Astrocyte (in vitro differentiated cells and primary cell): Measurements from ENCODE around the gene UBR4. TPM values are rescaled to one million over a fixed set of nuclear protein-coding genes. Genes with fewer than 3 reads are reported as not detected.

Experiments used
- DNase-seq: peaks from one replicate; pipeline ENCODE4 v3.0.0-alpha.2; 2010; ENCODE audit warnings: low read depth
- FAIRE-seq: peaks from 2 replicates; lab custom pipeline; 2011; peaks lifted over from hg19 to GRCh38; lab: Jason Lieb, UNC
- H2AFZ ChIP-seq: 2 replicates; pipeline ENCODE4 v1.6.0; 2012; ENCODE audit warnings: low read depth, low read length, inconsistent platforms
- H3K27ac ChIP-seq: 2 replicates; pipeline ENCODE4 v1.5.1; 2011; ENCODE audit warnings: low read depth, low read length, inconsistent platforms
- H3K27me3 ChIP-seq: 2 replicates; pipeline ENCODE4 v1.6.0; 2011; ENCODE audit warnings: low read length, inconsistent platforms; ENCODE audit not compliant: insufficient read depth
- H3K36me3 ChIP-seq: 2 replicates; pipeline ENCODE4 v1.5.1; 2011; ENCODE audit warnings: low read length, inconsistent platforms; ENCODE audit not compliant: insufficient read depth
- H3K4me1 ChIP-seq: 2 replicates; pipeline ENCODE4 v1.5.1; 2011; ENCODE audit warnings: low read length, inconsistent platforms; ENCODE audit not compliant: insufficient read depth
- H3K4me2 ChIP-seq: 2 replicates; pipeline ENCODE4 v1.6.0; 2012; ENCODE audit warnings: low read length, inconsistent platforms
- H3K4me3 ChIP-seq: 2 replicates; pipeline ENCODE4 v1.5.1; 2011; ENCODE audit warnings: low read depth, mild to moderate bottlenecking, low read length, inconsistent platforms; ENCODE audit not compliant: insufficient read depth
- H3K79me2 ChIP-seq: 2 replicates; pipeline ENCODE4 v1.6.0; 2012; ENCODE audit warnings: mild to moderate bottlenecking, low read length, inconsistent platforms; ENCODE audit not compliant: insufficient read depth
- H3K9ac ChIP-seq: 2 replicates; pipeline ENCODE4 v1.6.0; 2012; ENCODE audit warnings: mild to moderate bottlenecking, low read length, inconsistent platforms
- H3K9me3 ChIP-seq: 2 replicates; pipeline ENCODE4 v1.5.1; 2012; ENCODE audit warnings: low read depth, mild to moderate bottlenecking, low read length, inconsistent platforms; ENCODE audit not compliant: insufficient read depth
- H4K20me1 ChIP-seq: 2 replicates; pipeline ENCODE4 v1.6.0; 2012; ENCODE audit warnings: low read length, inconsistent platforms; ENCODE audit not compliant: insufficient read depth
- H3K27ac Mint-ChIP-seq: one replicate; pipeline ENCODE4 v1.8.0; 2021; ENCODE audit warnings: mild to moderate bottlenecking, mixed read lengths; ENCODE audit not compliant: unreplicated experiment
- H3K27me3 Mint-ChIP-seq: one replicate; pipeline ENCODE4 v1.8.0; 2021; ENCODE audit warnings: low read depth, mixed read lengths; ENCODE audit not compliant: unreplicated experiment
- H3K36me3 Mint-ChIP-seq: one replicate; pipeline ENCODE4 v1.8.0; 2021; ENCODE audit warnings: low read depth, mixed read lengths; ENCODE audit not compliant: unreplicated experiment
- H3K4me1 Mint-ChIP-seq: one replicate; pipeline ENCODE4 v1.8.0; 2021; ENCODE audit warnings: low read depth, mixed read lengths; ENCODE audit not compliant: unreplicated experiment
- H3K4me3 Mint-ChIP-seq: one replicate; pipeline ENCODE4 v1.8.0; 2021; ENCODE audit warnings: mild to moderate bottlenecking, moderate library complexity, mixed read lengths; ENCODE audit not compliant: unreplicated experiment
- H3K9me3 Mint-ChIP-seq: one replicate; pipeline ENCODE4 v1.8.0; 2021; ENCODE audit warnings: mild to moderate bottlenecking, mixed read lengths; ENCODE audit not compliant: unreplicated experiment
- EZH2 ChIP-seq: IDR thresholded peaks from 2 replicates; pipeline ENCODE4 v1.6.1; 2012; ENCODE audit warnings: mild to moderate bottlenecking, low read length, inconsistent platforms; ENCODE audit not compliant: insufficient read depth
- total RNA-seq: library from RNA; stranded (reverse); gene quantifications from 2 replicates; pipeline ENCODE4 v1.2.1, GENCODE V29; 2021
- TF ChIP-seq, protein P1 (sequence below): IDR thresholded peaks from 2 replicates; pipeline ENCODE4 v1.5.1; 2011; ENCODE audit warnings: low read depth, mild to moderate bottlenecking, inconsistent platforms, low read length, moderate library complexity; ENCODE audit not compliant: insufficient read depth

UBR4 gene
- total RNA-seq, 1 donor from 2014 or later, result 153 TPM

DNA sequence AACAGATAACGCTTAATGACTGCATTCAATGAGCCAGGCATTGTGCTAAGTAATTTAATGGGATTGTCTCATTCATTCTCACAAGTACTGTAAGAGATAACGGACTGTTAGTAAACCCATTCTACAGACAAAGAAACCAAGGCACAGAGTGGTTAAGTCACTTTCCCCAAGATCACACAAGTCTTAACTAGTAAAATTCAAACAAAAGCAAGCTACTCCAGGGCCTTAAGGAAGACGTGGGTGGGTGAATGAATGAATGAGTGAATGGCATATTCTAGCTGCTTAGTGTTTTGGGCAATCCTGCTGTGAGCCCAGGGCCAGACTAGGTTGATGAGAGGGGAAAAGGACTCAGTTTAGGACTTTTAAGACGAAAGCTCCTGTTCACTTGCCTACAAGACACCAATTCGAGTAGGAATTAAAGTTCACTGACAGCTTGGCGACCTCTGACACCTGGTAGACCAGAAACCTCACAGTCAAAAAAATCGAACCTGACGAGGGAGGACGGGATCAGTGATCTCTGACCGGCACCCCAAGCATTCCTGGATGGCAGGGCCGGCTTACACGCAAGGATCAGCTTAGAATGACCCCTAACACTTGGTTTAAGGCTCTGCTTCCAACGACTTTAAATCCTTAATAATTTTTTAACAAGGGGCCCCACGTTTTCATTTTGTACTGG, 40.7 kb upstream of the UBR4 start:
- H3K36me3 ChIP-seq, result peaks cover 5% of the 10 kb centered on the region
- H2AFZ ChIP-seq, result peak overlapping the region; percentile 93
- H3K4me3 Mint-ChIP-seq, result peak overlapping the region; percentile 97
- TF ChIP-seq, protein P1, sequence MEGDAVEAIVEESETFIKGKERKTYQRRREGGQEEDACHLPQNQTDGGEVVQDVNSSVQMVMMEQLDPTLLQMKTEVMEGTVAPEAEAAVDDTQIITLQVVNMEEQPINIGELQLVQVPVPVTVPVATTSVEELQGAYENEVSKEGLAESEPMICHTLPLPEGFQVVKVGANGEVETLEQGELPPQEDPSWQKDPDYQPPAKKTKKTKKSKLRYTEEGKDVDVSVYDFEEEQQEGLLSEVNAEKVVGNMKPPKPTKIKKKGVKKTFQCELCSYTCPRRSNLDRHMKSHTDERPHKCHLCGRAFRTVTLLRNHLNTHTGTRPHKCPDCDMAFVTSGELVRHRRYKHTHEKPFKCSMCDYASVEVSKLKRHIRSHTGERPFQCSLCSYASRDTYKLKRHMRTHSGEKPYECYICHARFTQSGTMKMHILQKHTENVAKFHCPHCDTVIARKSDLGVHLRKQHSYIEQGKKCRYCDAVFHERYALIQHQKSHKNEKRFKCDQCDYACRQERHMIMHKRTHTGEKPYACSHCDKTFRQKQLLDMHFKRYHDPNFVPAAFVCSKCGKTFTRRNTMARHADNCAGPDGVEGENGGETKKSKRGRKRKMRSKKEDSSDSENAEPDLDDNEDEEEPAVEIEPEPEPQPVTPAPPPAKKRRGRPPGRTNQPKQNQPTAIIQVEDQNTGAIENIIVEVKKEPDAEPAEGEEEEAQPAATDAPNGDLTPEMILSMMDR, result no peak
- no peak for TF ChIP-seq EZH2
- peak overlapping the region; percentile 90 for H3K4me2 ChIP-seq
- H3K36me3 Mint-ChIP-seq, result peaks cover 6% of the 10 kb centered on the region
- H3K27ac ChIP-seq, result peak overlapping the region; percentile 97
- no peaks in the 10 kb centered on the region for H3K9me3 Mint-ChIP-seq
- H4K20me1 ChIP-seq, result peaks cover 45% of the 10 kb centered on the region
- H3K27me3 ChIP-seq, result no peaks in the 10 kb centered on the region
- peaks cover 99% of the 10 kb centered on the region for H3K79me2 ChIP-seq
- H3K9ac ChIP-seq, result peak overlapping the region; percentile 96
- peaks cover 19% of the 10 kb centered on the region for H3K4me1 Mint-ChIP-seq
- FAIRE-seq (no peak), DNase-seq (no peak)
- peaks cover 24% of the 10 kb centered on the region for H3K4me1 ChIP-seq
- H3K27me3 Mint-ChIP-seq, result no peaks in the 10 kb centered on the region
- no peaks in the 10 kb centered on the region for H3K9me3 ChIP-seq
- H3K4me3 ChIP-seq, result peak overlapping the region; percentile 99
- H3K27ac Mint-ChIP-seq, result peak overlapping the region; percentile 97

DNA sequence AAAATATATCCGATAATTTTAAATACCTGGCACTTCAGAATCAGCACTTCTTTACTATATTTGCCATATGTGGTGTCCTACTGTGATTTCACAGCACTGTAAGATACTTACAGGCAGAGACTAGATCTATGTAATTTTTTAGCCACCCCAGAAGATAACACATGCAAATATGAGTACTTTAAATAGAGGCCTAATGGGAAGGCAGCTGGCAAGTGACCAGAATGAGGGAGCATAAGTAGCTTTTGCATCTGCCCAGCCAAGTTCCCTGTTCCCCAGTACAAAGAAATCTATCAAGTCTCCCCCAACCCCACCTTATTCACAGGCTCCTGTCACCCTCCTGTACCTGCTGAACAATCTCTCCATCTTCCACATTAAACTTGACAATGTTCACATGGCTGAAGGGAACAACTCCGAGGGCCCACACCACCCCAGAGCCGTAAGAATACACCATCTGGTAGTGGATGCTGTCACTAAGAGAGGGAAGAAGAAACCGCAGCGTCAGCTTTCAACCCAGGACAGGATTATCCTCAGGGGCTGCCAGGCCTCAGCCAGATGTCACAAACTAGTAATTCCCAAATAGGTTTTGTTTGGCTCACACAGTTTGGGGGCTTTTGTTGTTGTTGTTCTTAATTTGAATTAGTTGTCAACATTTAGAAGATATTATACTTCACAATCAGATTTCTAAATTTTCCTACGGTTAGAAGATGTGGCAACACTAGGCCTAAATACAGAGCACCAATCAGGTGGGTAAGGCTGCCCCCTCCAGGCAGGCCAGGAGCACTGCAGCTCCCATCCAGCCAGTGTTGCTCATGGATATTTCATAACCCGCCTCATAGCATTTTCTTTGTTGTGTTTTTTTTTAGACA, 30.8 kb upstream of the UBR4 start:
- Histone ChIP-seq H3K4me3 (no peak overlapping the region), H4K20me1 (peaks cover 20% of the 10 kb centered on the region), H3K9ac (peak overlapping the region; percentile 39), H3K36me3 (peaks cover 63% of the 10 kb centered on the region), H3K9me3 (no peaks in the 10 kb centered on the region), H3K4me1 (no peaks in the 10 kb centered on the region), H3K4me2 (no peak overlapping the region), H3K79me2 (peaks cover 3% of the 10 kb centered on the region), H2AFZ (no peak overlapping the region), H3K27me3 (no peaks in the 10 kb centered on the region), H3K27ac (no peak overlapping the region)
- H3K36me3 Mint-ChIP-seq, result peaks cover 42% of the 10 kb centered on the region
- H3K27ac Mint-ChIP-seq, result no peak overlapping the region
- no peaks in the 10 kb centered on the region for H3K4me1 Mint-ChIP-seq
- DNase-seq, result no peak
- H3K27me3 Mint-ChIP-seq, result no peaks in the 10 kb centered on the region
- no peaks in the 10 kb centered on the region for H3K9me3 Mint-ChIP-seq
- no peak for FAIRE-seq
- TF ChIP-seq, protein P1, result peak; percentile 94
- TF ChIP-seq EZH2, result no peak
- H3K4me3 Mint-ChIP-seq, result no peak overlapping the region
